ENCODE results near the gene SLC35E4.

DNA sequence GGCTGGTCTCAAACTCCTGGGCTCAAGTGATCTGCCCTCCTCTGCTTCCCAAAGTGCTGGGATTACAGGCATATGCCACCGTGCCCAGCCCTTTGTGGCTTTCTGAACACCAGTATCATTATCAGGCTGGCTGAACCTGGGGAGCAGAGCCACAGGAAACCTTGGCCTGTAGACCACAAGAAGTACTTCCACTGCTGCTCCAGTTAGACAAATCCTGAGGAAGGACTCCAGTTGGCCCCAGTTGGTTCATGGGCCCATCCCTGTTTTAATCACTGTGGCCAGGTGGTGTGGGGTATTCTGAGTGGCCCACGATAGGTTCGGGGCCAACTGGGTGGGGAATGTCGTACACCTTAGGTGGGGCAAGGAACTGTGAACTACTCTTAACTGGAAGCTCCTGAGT is 37.6 kb downstream of the SLC35E4 start:
- TF ChIP-seq, protein P1, sequence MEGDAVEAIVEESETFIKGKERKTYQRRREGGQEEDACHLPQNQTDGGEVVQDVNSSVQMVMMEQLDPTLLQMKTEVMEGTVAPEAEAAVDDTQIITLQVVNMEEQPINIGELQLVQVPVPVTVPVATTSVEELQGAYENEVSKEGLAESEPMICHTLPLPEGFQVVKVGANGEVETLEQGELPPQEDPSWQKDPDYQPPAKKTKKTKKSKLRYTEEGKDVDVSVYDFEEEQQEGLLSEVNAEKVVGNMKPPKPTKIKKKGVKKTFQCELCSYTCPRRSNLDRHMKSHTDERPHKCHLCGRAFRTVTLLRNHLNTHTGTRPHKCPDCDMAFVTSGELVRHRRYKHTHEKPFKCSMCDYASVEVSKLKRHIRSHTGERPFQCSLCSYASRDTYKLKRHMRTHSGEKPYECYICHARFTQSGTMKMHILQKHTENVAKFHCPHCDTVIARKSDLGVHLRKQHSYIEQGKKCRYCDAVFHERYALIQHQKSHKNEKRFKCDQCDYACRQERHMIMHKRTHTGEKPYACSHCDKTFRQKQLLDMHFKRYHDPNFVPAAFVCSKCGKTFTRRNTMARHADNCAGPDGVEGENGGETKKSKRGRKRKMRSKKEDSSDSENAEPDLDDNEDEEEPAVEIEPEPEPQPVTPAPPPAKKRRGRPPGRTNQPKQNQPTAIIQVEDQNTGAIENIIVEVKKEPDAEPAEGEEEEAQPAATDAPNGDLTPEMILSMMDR (IDR thresholded peaks at IDR 0.05): no peak
- no peak for TF ChIP-seq POLR2A (IDR thresholded peaks at IDR 0.05)

Measured in uterus (tissue), 2 donors.